ENCODE data around the gene ZNF507.

The ZNF507 gene

GRCh38 chr19:32318884-32319520, 26.4 kb upstream of the ZNF507 start:
- H3K27me3 ChIP-seq (ENCODE audit: control insufficient read depth, insufficient read depth, low read length) = peaks cover 2% of the 10 kb centered on the region
- no peak overlapping the region for H3K9ac ChIP-seq (ENCODE audit: low read length)
- no peak overlapping the region for H3K27ac ChIP-seq (ENCODE audit: low read depth, low read length)
- no peak overlapping the region for H3K4me3 ChIP-seq (ENCODE audit: low read length)
- no peaks in the 10 kb centered on the region for H3K4me1 ChIP-seq (ENCODE audit: control insufficient read depth, insufficient read depth, low read length)
- no peaks in the 10 kb centered on the region for H3K36me3 ChIP-seq (ENCODE audit: control insufficient read depth, insufficient read depth, low read length)

- H3K4me3 ChIP-seq (ENCODE audit: low read length) = no peak overlapping the region
- no peaks in the 10 kb centered on the region for H3K36me3 ChIP-seq (ENCODE audit: control insufficient read depth, insufficient read depth, low read length)
- H3K4me1 ChIP-seq (ENCODE audit: control insufficient read depth, insufficient read depth, low read length) = no peaks in the 10 kb centered on the region
- no peak overlapping the region for H3K9ac ChIP-seq (ENCODE audit: low read length)
- peaks cover 2% of the 10 kb centered on the region for H3K27me3 ChIP-seq (ENCODE audit: control insufficient read depth, insufficient read depth, low read length)
- H3K27ac ChIP-seq (ENCODE audit: low read depth, low read length) = no peak overlapping the region
These were observed 22.9 kb upstream of the ZNF507 start for GRCh38 chr19:32322541-32322940.

- H3K4me3 ChIP-seq (ENCODE audit: low read length) = no peak overlapping the region
- H3K36me3 ChIP-seq (ENCODE audit: control insufficient read depth, insufficient read depth, low read length) = no peaks in the 10 kb centered on the region
- H3K9ac ChIP-seq (ENCODE audit: low read length) = no peak overlapping the region
- no peak overlapping the region for H3K27ac ChIP-seq (ENCODE audit: low read depth, low read length)
- H3K4me1 ChIP-seq (ENCODE audit: control insufficient read depth, insufficient read depth, low read length) = no peaks in the 10 kb centered on the region
- H3K27me3 ChIP-seq (ENCODE audit: control insufficient read depth, insufficient read depth, low read length) = peaks cover 2% of the 10 kb centered on the region
These were observed 20.7 kb upstream of the ZNF507 start for GRCh38 chr19:32324631-32325285.

- no peaks in the 10 kb centered on the region for H3K27me3 ChIP-seq (ENCODE audit: control insufficient read depth, insufficient read depth, low read length)
- no peaks in the 10 kb centered on the region for H3K36me3 ChIP-seq (ENCODE audit: control insufficient read depth, insufficient read depth, low read length)
These were observed 15.1 kb upstream of the ZNF507 start for GRCh38 chr19:32330213-32330857.

GRCh38 chr19:32333227-32333626, 12.2 kb upstream of the ZNF507 start:
- Histone ChIP-seq H3K9ac (ENCODE audit: low read length) (no peak overlapping the region), H3K4me1 (ENCODE audit: control insufficient read depth, insufficient read depth, low read length) (peaks cover 7% of the 10 kb centered on the region), H3K27me3 (ENCODE audit: control insufficient read depth, insufficient read depth, low read length) (no peaks in the 10 kb centered on the region), H3K4me3 (ENCODE audit: low read length) (no peak overlapping the region), H3K36me3 (ENCODE audit: control insufficient read depth, insufficient read depth, low read length) (no peaks in the 10 kb centered on the region), H3K27ac (ENCODE audit: low read depth, low read length) (no peak overlapping the region)

More at GRCh38 chr19:32330213-32330857, 15.1 kb upstream of the ZNF507 start:
- H3K4me3 ChIP-seq (ENCODE audit: low read length) = no peak overlapping the region
- no peaks in the 10 kb centered on the region for H3K4me1 ChIP-seq (ENCODE audit: control insufficient read depth, insufficient read depth, low read length)
- no peak overlapping the region for H3K9ac ChIP-seq (ENCODE audit: low read length)
- H3K27ac ChIP-seq (ENCODE audit: low read depth, low read length) = no peak overlapping the region

- no peaks in the 10 kb centered on the region for H3K36me3 ChIP-seq (ENCODE audit: control insufficient read depth, insufficient read depth, low read length)
- H3K27me3 ChIP-seq (ENCODE audit: control insufficient read depth, insufficient read depth, low read length) = no peaks in the 10 kb centered on the region
- H3K27ac ChIP-seq (ENCODE audit: low read depth, low read length) = peak overlapping the region; percentile 88
- H3K4me3 ChIP-seq (ENCODE audit: low read length) = peak overlapping the region; percentile 45
- no peak overlapping the region for H3K9ac ChIP-seq (ENCODE audit: low read length)
- peaks cover 9% of the 10 kb centered on the region for H3K4me1 ChIP-seq (ENCODE audit: control insufficient read depth, insufficient read depth, low read length)
These were observed 8.9 kb upstream of the ZNF507 start for GRCh38 chr19:32336259-32337083.

GRCh38 chr19:32337084-32337808, 8.2 kb upstream of the ZNF507 start:
- no peaks in the 10 kb centered on the region for H3K27me3 ChIP-seq (ENCODE audit: control insufficient read depth, insufficient read depth, low read length)
- peaks cover 9% of the 10 kb centered on the region for H3K4me1 ChIP-seq (ENCODE audit: control insufficient read depth, insufficient read depth, low read length)
- no peak overlapping the region for H3K9ac ChIP-seq (ENCODE audit: low read length)
- H3K4me3 ChIP-seq (ENCODE audit: low read length) = peak overlapping the region; percentile 45
- no peaks in the 10 kb centered on the region for H3K36me3 ChIP-seq (ENCODE audit: control insufficient read depth, insufficient read depth, low read length)
- peak overlapping the region; percentile 88 for H3K27ac ChIP-seq (ENCODE audit: low read depth, low read length)

- no peak overlapping the region for H3K27ac ChIP-seq (ENCODE audit: low read depth, low read length)
These were observed 6.0 kb upstream of the ZNF507 start for GRCh38 chr19:32339423-32339822.

GRCh38 chr19:32339988-32340874, 5.2 kb upstream of the ZNF507 start:
- peaks cover 9% of the 10 kb centered on the region for H3K4me1 ChIP-seq (ENCODE audit: control insufficient read depth, insufficient read depth, low read length)
- H3K4me3 ChIP-seq (ENCODE audit: low read length) = no peak overlapping the region
- no peak overlapping the region for H3K9ac ChIP-seq (ENCODE audit: low read length)
- H3K27ac ChIP-seq (ENCODE audit: low read depth, low read length) = peak overlapping the region; percentile 57
- no peaks in the 10 kb centered on the region for H3K27me3 ChIP-seq (ENCODE audit: control insufficient read depth, insufficient read depth, low read length)
- H3K36me3 ChIP-seq (ENCODE audit: control insufficient read depth, insufficient read depth, low read length) = no peaks in the 10 kb centered on the region

More at GRCh38 chr19:32339423-32339822, 6.0 kb upstream of the ZNF507 start:
- Histone ChIP-seq H3K27me3 (ENCODE audit: control insufficient read depth, insufficient read depth, low read length) (no peaks in the 10 kb centered on the region), H3K9ac (ENCODE audit: low read length) (no peak overlapping the region), H3K4me3 (ENCODE audit: low read length) (no peak overlapping the region), H3K4me1 (ENCODE audit: control insufficient read depth, insufficient read depth, low read length) (peaks cover 9% of the 10 kb centered on the region), H3K36me3 (ENCODE audit: control insufficient read depth, insufficient read depth, low read length) (no peaks in the 10 kb centered on the region)

GRCh38 chr19:32342695-32343094, 2.7 kb upstream of the ZNF507 start:
- no peaks in the 10 kb centered on the region for H3K36me3 ChIP-seq (ENCODE audit: control insufficient read depth, insufficient read depth, low read length)
- H3K4me3 ChIP-seq (ENCODE audit: low read length) = no peak overlapping the region
- H3K9ac ChIP-seq (ENCODE audit: low read length) = no peak overlapping the region
- peaks cover 15% of the 10 kb centered on the region for H3K4me1 ChIP-seq (ENCODE audit: control insufficient read depth, insufficient read depth, low read length)
- H3K27me3 ChIP-seq (ENCODE audit: control insufficient read depth, insufficient read depth, low read length) = no peaks in the 10 kb centered on the region
- H3K27ac ChIP-seq (ENCODE audit: low read depth, low read length) = no peak overlapping the region

GRCh38 chr19:32343550-32344262, 1.7 kb upstream of the ZNF507 start:
- peaks cover 1% of the 10 kb centered on the region for H3K36me3 ChIP-seq (ENCODE audit: control insufficient read depth, insufficient read depth, low read length)
- no peak overlapping the region for H3K9ac ChIP-seq (ENCODE audit: low read length)
- no peak overlapping the region for H3K27ac ChIP-seq (ENCODE audit: low read depth, low read length)
- H3K4me3 ChIP-seq (ENCODE audit: low read length) = no peak overlapping the region
- peaks cover 15% of the 10 kb centered on the region for H3K4me1 ChIP-seq (ENCODE audit: control insufficient read depth, insufficient read depth, low read length)
- no peaks in the 10 kb centered on the region for H3K27me3 ChIP-seq (ENCODE audit: control insufficient read depth, insufficient read depth, low read length)
